HUES64 (cell line): ENCODE results near the gene NDUFB3. TPM values are rescaled to one million over a fixed set of nuclear protein-coding genes. Genes with fewer than 3 reads are reported as not detected.
A peak's percentile ranks its signal among the peaks of the same experiment; 100 is the strongest.
"Not testable (repeated sequence)": the region's sequence is repeated elsewhere in the genome, so short reads cannot be mapped to it uniquely, and the experiment has no call there.

Source experiments
- H3K27ac ChIP-seq: 2 replicates; pipeline ENCODE4 v1.7.0; 2013; ENCODE audit warnings: low read depth, low read length, inconsistent platforms
- H3K27me3 ChIP-seq: 2 replicates; pipeline ENCODE4 v1.6.1; 2013; ENCODE audit warnings: mild to moderate bottlenecking, low read length; ENCODE audit not compliant: insufficient read depth
- H3K36me3 ChIP-seq: 2 replicates; pipeline ENCODE4 v1.6.1; 2013; ENCODE audit warnings: mild to moderate bottlenecking, low read length; ENCODE audit not compliant: insufficient read depth
- H3K4me1 ChIP-seq: 2 replicates; pipeline ENCODE4 v1.6.1; 2013; ENCODE audit warnings: mild to moderate bottlenecking, low read length, moderate library complexity; ENCODE audit not compliant: insufficient read depth
- H3K4me3 ChIP-seq: 2 replicates; pipeline ENCODE4 v1.5.1; 2013; ENCODE audit warnings: mild to moderate bottlenecking, low read length, moderate library complexity
- H3K9ac ChIP-seq: 2 replicates; pipeline ENCODE4 v1.6.1; 2013; ENCODE audit warnings: mild to moderate bottlenecking, low read depth, low read length
- H3K9me3 ChIP-seq: 2 replicates; pipeline ENCODE4 v1.6.1; 2013; ENCODE audit warnings: low read depth, low read length; ENCODE audit not compliant: insufficient read depth
- WGBS: fragments of 150-250, 120-280 bp; methylation state at CpG from one replicate; pipeline ENCODE4 v1.1.7; 2013; ENCODE audit warnings: missing lambda C conversion rate; 5-methylcytosine and 5-hydroxymethylcytosine counted together
- polyA plus RNA-seq, 2 experiments: library from polyadenylated mRNA; stranded (reverse); fragments of 50-300 nt; gene quantifications; one replicate each; pipeline ENCODE4 v1.2.3, GENCODE V29; 2013

The NDUFB3 gene
- polyA plus RNA-seq (2013, experiment 1 of 2), result 63.3 TPM
- polyA plus RNA-seq (2013, experiment 2 of 2), result 71.5 TPM

GRCh38 chr2:201071479-201072200 lies at the start of gene NDUFB3, which contains the start of gene HYCC2:
TSS of gene NDUFB3 (plus strand) at chr2:201072001. CDS start at chr2:201078883, 6,882 bp downstream.
TSS of gene HYCC2 (minus strand) at chr2:201071671. CDS start at chr2:201024009, 47,662 bp downstream.
- H3K27ac ChIP-seq, result peak within 1 kb of the TSS; percentile 87
- H3K27me3 ChIP-seq, result no peaks in the 10 kb centered on the region
- peak within 1 kb of the TSS; percentile 85 for H3K9ac ChIP-seq
- H3K4me3 ChIP-seq, result peak within 1 kb of the TSS; percentile 86
- H3K36me3 ChIP-seq, result no peaks in the 10 kb centered on the region
- H3K9me3 ChIP-seq, result no peaks in the 10 kb centered on the region
- H3K4me1 ChIP-seq, result peaks cover 3% of the 10 kb centered on the region; the same call in 1 of the 2 replicates
- WGBS, result 0% methylated on average over 34 of the region's 34 CpGs

- no peak overlapping the region for H3K4me3 ChIP-seq
- H3K27ac ChIP-seq, result no peak overlapping the region
- peaks cover 5% of the 10 kb centered on the region; the same call in 1 of the 2 replicates for H3K36me3 ChIP-seq
- H3K9me3 ChIP-seq, result no peaks in the 10 kb centered on the region
- H3K27me3 ChIP-seq, result no peaks in the 10 kb centered on the region
- H3K9ac ChIP-seq, result no peak overlapping the region
- no peaks in the 10 kb centered on the region for H3K4me1 ChIP-seq
Observed at GRCh38 chr2:201024518-201024917, 47.3 kb upstream of the NDUFB3 start.

- H3K9ac ChIP-seq, result not testable (repeated sequence)
- 100% methylated on average over 1 of the region's 2 CpGs for WGBS
Observed at GRCh38 chr2:201034355-201034754, 37.4 kb upstream of the NDUFB3 start.

GRCh38 chr2:201038361-201038760 lies 33.4 kb upstream of the NDUFB3 start:
- WGBS, result 98% methylated on average over 3 of the region's 4 CpGs
- H3K36me3 ChIP-seq, H3K27me3 ChIP-seq, H3K9ac ChIP-seq, H3K27ac ChIP-seq, H3K9me3 ChIP-seq, H3K4me3 ChIP-seq, H3K4me1 ChIP-seq: not testable (repeated sequence)

More at GRCh38 chr2:201034355-201034754, 37.4 kb upstream of the NDUFB3 start:
- not testable (repeated sequence) for H3K27me3 ChIP-seq, H3K27ac ChIP-seq, H3K4me1 ChIP-seq, H3K9me3 ChIP-seq, H3K4me3 ChIP-seq, H3K36me3 ChIP-seq

GRCh38 chr2:201038855-201039254 lies 32.9 kb upstream of the NDUFB3 start:
- WGBS, result 91% methylated on average over 2 of the region's 2 CpGs
- H3K4me1 ChIP-seq, result no peaks in the 10 kb centered on the region
- no peaks in the 10 kb centered on the region for H3K27me3 ChIP-seq
- no peak overlapping the region for H3K4me3 ChIP-seq
- no peak overlapping the region for H3K9ac ChIP-seq
- H3K36me3 ChIP-seq, result no peaks in the 10 kb centered on the region
- no peak overlapping the region for H3K27ac ChIP-seq
- H3K9me3 ChIP-seq, result no peaks in the 10 kb centered on the region

DNA sequence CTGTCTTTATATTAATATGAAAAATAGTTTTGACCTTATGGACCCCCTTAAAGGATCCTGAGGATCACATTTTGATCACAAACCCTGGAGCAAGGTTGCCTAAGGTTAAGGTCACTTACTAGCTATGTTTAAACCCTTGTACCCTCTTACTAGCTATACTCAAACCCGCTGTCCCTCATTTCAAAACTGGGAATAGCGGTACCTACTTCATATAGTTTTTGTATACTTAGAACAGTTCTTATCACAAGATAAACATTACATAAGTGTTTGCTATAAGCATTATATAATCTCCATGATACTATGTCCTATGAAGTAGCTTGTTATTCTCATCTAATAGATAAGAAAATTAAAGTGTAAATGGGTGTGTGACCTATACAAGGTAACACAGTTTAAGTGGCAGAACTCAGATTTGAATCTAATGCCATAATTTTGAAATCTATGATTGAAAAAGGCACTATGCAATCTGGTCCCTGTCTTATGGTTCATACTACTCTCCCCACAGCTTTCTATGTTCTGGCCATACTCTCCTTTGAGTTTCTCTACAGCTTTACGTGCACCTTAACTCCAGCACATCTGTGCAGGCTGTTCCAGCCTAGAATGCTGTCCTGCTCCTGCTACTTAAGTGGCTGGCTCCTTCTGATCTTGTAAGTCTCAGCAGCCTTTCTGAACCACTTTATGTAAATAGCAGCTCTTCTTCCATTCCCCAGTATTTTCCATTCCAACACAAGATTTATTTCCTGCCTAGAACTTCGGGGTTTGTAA lies 30.8 kb upstream of the NDUFB3 start:
- H3K4me3 ChIP-seq, result no peak overlapping the region
- 97% methylated on average over 3 of the region's 4 CpGs for WGBS
- no peaks in the 10 kb centered on the region for H3K27me3 ChIP-seq
- no peak overlapping the region for H3K27ac ChIP-seq
- H3K4me1 ChIP-seq, result no peaks in the 10 kb centered on the region
- 0 out of 2 replicates have a peak, but pooled peaks cover 3% of the 10 kb centered on the region for H3K36me3 ChIP-seq
- H3K9ac ChIP-seq, result no peak overlapping the region
- no peaks in the 10 kb centered on the region for H3K9me3 ChIP-seq

DNA sequence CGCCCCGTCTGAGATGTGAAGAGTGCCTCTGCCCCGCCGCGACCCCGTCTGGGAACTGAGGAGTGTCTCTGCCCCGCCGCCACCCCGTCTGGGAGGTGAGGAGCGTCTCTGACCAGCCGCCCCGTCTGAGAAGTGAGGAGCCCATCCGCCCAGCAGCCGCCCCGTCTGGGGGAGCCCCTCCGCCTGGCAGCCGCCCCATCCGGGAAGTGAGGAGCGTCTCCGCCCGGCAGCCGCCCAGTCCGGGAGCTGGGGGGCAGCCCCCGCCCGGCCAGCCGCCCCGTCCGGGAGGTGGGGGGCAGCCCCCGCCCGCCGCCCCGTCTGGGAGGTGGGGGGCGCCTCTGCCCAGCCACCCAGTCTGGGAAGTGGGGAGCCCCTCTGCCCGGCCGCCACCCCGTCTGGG lies 29.4 kb upstream of the NDUFB3 start:
- not testable (repeated sequence) for H3K4me3 ChIP-seq, H3K27ac ChIP-seq, H3K9ac ChIP-seq, H3K9me3 ChIP-seq, H3K4me1 ChIP-seq, H3K36me3 ChIP-seq, H3K27me3 ChIP-seq
- WGBS, result 95% methylated on average over 36 of the region's 36 CpGs

DNA sequence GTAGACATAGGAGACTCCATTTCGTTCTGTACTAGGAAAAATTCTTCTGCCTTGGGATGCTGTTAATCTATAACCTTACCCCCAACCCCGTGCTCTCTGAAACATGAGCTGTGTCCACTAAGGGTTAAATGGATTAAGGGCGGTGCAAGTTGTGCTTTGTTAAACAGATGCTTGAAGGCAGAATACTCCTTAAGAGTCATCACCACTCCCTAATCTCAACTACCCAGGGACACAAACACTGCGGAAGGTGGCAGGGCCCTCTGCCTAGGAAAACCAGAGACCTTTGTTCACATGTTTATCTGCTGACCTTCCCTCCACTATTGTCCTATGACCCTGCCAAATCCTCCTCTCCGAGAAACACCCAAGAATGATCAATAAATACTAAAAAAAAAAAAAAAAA lies 28.8 kb upstream of the NDUFB3 start:
- WGBS, result 75% methylated on average over 2 of the region's 5 CpGs

DNA sequence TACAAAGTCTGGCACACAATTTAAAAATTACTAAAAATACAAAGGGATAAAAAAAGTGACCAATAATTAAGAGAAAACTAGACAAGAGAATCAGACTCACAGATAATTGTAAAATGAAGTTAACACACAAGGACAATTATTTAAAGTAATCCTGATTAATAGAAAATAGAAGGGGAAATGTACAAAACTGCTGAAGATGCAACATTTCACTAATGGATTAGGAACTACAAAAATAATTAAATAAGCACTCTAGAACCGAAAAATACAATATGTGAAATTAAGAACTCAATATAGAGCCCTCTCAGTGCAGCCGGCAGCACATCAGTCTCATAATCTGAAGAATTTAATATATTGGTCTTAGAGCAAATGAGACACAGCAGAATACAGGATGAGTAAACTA lies 24.9 kb upstream of the NDUFB3 start:
- no peaks in the 10 kb centered on the region for H3K27me3 ChIP-seq
- H3K4me3 ChIP-seq, result no peak overlapping the region
- WGBS, result no CpG with 5 or more reads among the region's 2 CpGs
- H3K9me3 ChIP-seq, result no peaks in the 10 kb centered on the region
- no peak overlapping the region for H3K9ac ChIP-seq
- H3K36me3 ChIP-seq, result 0 out of 2 replicates have a peak, but pooled peaks cover 3% of the 10 kb centered on the region
- H3K27ac ChIP-seq, result no peak overlapping the region
- H3K4me1 ChIP-seq, result no peaks in the 10 kb centered on the region

More for the DNA sequence above, 28.8 kb upstream of the NDUFB3 start:
- not testable (repeated sequence) for H3K4me1 ChIP-seq, H3K27me3 ChIP-seq, H3K36me3 ChIP-seq, H3K4me3 ChIP-seq, H3K27ac ChIP-seq, H3K9me3 ChIP-seq, H3K9ac ChIP-seq

GRCh38 chr2:201049455-201049854 lies 22.3 kb upstream of the NDUFB3 start:
- Histone ChIP-seq H3K27ac (no peak overlapping the region), H3K27me3 (no peaks in the 10 kb centered on the region), H3K4me1 (no peaks in the 10 kb centered on the region), H3K4me3 (no peak overlapping the region), H3K9me3 (no peaks in the 10 kb centered on the region), H3K9ac (no peak overlapping the region), H3K36me3 (no peaks in the 10 kb centered on the region)
- 96% methylated on average over 11 of the region's 11 CpGs for WGBS

GRCh38 chr2:201057087-201057521 lies 14.7 kb upstream of the NDUFB3 start:
- Histone ChIP-seq H3K9ac (no peak overlapping the region), H3K27me3 (no peaks in the 10 kb centered on the region), H3K27ac (no peak overlapping the region), H3K36me3 (no peaks in the 10 kb centered on the region), H3K9me3 (no peaks in the 10 kb centered on the region), H3K4me3 (no peak overlapping the region), H3K4me1 (no peaks in the 10 kb centered on the region)
- WGBS, result 91% methylated on average over 2 of the region's 2 CpGs
